Kidney epithelial cell (primary cell): ENCODE measurements around the gene AGBL1. TPM values are rescaled to one million over a fixed set of nuclear protein-coding genes. Genes with fewer than 3 reads are reported as not detected.

ENCODE experiments used
- DNase-seq: peaks from one replicate; pipeline ENCODE4 v3.0.0-alpha.2; 2010; ENCODE audit warnings: low read depth
- H3K27me3 ChIP-seq: 2 replicates; pipeline ENCODE4 v1.6.0; 2011; ENCODE audit warnings: low read length; ENCODE audit not compliant: control insufficient read depth, insufficient read depth
- H3K36me3 ChIP-seq: 2 replicates; pipeline ENCODE4 v1.5.1; 2011; ENCODE audit warnings: low read length; ENCODE audit not compliant: control insufficient read depth, insufficient read depth
- H3K4me3 ChIP-seq: 2 replicates; pipeline ENCODE4 v1.5.1; 2011; ENCODE audit warnings: low read depth, mild to moderate bottlenecking, control low read depth, low read length
- total RNA-seq: library from RNA; depleted of rRNA; stranded (reverse); fragments of >200 nt; gene quantifications from 2 replicates; pipeline ENCODE4 v1.2.3, GENCODE V29; 2015
- TF ChIP-seq, protein P1 (sequence below): IDR thresholded peaks from 2 replicates; pipeline ENCODE4 v1.5.1; 2011; ENCODE audit warnings: mild to moderate bottlenecking, moderate library complexity, low read length, control low read depth, inconsistent platforms; ENCODE audit not compliant: insufficient read depth, poor library complexity, severe bottlenecking

AGBL1 gene
- total RNA-seq, 1 donor from 2014 or later: not detected

GRCh38 chr15:86408261-86408660, 328.6 kb downstream of the AGBL1 start:
- Histone ChIP-seq H3K4me3 (no peak overlapping the region), H3K36me3 (no peaks in the 10 kb centered on the region), H3K27me3 (no peaks in the 10 kb centered on the region)
- TF ChIP-seq, protein P1, sequence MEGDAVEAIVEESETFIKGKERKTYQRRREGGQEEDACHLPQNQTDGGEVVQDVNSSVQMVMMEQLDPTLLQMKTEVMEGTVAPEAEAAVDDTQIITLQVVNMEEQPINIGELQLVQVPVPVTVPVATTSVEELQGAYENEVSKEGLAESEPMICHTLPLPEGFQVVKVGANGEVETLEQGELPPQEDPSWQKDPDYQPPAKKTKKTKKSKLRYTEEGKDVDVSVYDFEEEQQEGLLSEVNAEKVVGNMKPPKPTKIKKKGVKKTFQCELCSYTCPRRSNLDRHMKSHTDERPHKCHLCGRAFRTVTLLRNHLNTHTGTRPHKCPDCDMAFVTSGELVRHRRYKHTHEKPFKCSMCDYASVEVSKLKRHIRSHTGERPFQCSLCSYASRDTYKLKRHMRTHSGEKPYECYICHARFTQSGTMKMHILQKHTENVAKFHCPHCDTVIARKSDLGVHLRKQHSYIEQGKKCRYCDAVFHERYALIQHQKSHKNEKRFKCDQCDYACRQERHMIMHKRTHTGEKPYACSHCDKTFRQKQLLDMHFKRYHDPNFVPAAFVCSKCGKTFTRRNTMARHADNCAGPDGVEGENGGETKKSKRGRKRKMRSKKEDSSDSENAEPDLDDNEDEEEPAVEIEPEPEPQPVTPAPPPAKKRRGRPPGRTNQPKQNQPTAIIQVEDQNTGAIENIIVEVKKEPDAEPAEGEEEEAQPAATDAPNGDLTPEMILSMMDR: no peak
- no peak for DNase-seq

DNA sequence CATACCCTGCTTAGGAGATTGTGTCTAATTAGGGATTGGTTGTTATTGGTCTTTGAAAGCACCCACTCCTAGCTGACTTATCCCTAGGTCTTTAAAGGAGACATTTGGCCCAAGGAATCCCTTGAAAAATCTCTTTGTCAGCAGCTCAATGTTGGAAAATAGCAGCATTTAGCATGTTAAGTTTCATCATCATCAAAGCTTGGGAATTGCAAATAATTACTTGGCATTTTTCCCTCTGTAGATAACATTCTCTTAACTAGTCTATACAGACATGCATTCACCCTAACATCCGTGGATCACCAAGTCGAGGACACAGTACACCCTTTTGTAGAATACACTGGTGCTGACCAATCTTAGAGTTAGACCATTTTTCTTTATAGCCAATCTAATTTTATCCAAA, 332.2 kb downstream of the AGBL1 start:
- Histone ChIP-seq H3K4me3 (no peak overlapping the region), H3K27me3 (no peaks in the 10 kb centered on the region), H3K36me3 (no peaks in the 10 kb centered on the region)
- no peak for DNase-seq
- TF ChIP-seq, protein P1: no peak

- DNase-seq: no peak
- Histone ChIP-seq H3K4me3 (no peak overlapping the region), H3K36me3 (no peaks in the 10 kb centered on the region), H3K27me3 (no peaks in the 10 kb centered on the region)
- TF ChIP-seq, protein P1: no peak
Observed at GRCh38 chr15:86413191-86413590, 333.5 kb downstream of the AGBL1 start.

- TF ChIP-seq, protein P1: no peak
- no peaks in the 10 kb centered on the region for H3K27me3 ChIP-seq
- no peak for DNase-seq
- no peaks in the 10 kb centered on the region for H3K36me3 ChIP-seq
- H3K4me3 ChIP-seq: no peak overlapping the region
Observed at GRCh38 chr15:86425746-86426145, 346.1 kb downstream of the AGBL1 start.

- H3K27me3 ChIP-seq: no peaks in the 10 kb centered on the region
- H3K36me3 ChIP-seq: no peaks in the 10 kb centered on the region
- TF ChIP-seq, protein P1: no peak
- no peak for DNase-seq
- no peak overlapping the region for H3K4me3 ChIP-seq
Observed at GRCh38 chr15:86432861-86433260, 353.2 kb downstream of the AGBL1 start.

DNA sequence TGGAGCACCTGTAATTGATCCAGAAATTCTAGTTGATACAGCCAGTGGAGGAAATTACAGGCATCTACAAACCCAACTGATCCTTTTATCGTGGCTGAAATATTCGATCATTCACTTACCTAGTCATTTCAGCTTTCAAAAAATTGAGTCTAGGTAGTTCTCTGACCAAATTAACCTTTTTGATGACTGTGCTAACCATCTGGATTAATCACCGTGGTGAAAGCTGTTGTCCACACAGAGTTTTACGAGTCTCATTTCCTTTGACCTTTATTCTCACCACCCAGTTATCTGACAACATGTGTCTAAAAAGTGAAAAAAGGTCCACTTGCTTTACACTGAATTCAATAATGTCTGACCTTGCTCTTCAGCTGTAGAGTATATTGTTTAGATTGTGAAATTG, 354.3 kb downstream of the AGBL1 start:
- TF ChIP-seq, protein P1: no peak
- Histone ChIP-seq H3K36me3 (no peaks in the 10 kb centered on the region), H3K4me3 (no peak overlapping the region), H3K27me3 (no peaks in the 10 kb centered on the region)
- DNase-seq: no peak
